K562 (cell line): ENCODE results near the gene ZNF33A. TPM values are rescaled to one million over a fixed set of nuclear protein-coding genes. Genes with fewer than 3 reads are reported as not detected.

ENCODE experiments used
- BCLAF1 ChIP-seq, 2 experiments: fragments of 450-650 bp in 1 of 2; IDR thresholded peaks; 2 replicates each; pipeline ENCODE4 v1.6.1; 2011 to 2017; ENCODE audit warnings: low read depth in 2 of 2, antibody characterized with exemption in 1 of 2, borderline replicate concordance in 1 of 2, low read length in 1 of 2, mild to moderate bottlenecking in 1 of 2, mixed read lengths in 1 of 2; ENCODE audit not compliant: control insufficient read depth in 1 of 2
- BDP1 ChIP-seq: IDR thresholded peaks from 3 replicates; pipeline ENCODE4 v1.6.1; 2011; ENCODE audit not compliant: insufficient read length, insufficient read depth
- BRD4 ChIP-seq: fragments of 200-600 bp; sonication (generic); IDR thresholded peaks from 2 replicates; pipeline ENCODE4 v1.6.1; 2017; ENCODE audit warnings: inconsistent platforms
- CREB3L1 ChIP-seq: fragments of 450-650 bp; IDR thresholded peaks from 2 replicates; pipeline ENCODE4 v1.6.1; 2014; ENCODE audit warnings: low read depth, mild to moderate bottlenecking, moderate library complexity, borderline replicate concordance
- HMBOX1 ChIP-seq: sonication (generic); IDR thresholded peaks from 2 replicates; pipeline ENCODE4 v1.6.1; 2016
- polyA plus RNA-seq, 8 experiments: library from polyadenylated mRNA; depleted of rRNA in 4 of 8; stranded (reverse) in 5 of 8; unstranded in 3 of 8; fragments of >200 nt; fragmentation: Nextera tagmentation in 2 of 8; fragmentation: Illumina TruSeq in 1 of 8; extraction: Ambion mirVana in 2 of 8; extraction: Trizol in 1 of 8; gene quantifications; 2 replicates each; pipeline versions ENCODE4 v1.2.1 to v1.2.3, GENCODE V29; 2011 to 2014; ENCODE audit warnings: inconsistent platforms in 1 of 8, missing spikeins in 1 of 8
- total RNA-seq, 7 experiments: library from RNA; depleted of rRNA in 6 of 7; stranded (reverse); fragments of >200 nt in 6 of 7; fragmentation: Illumina TruSeq in 2 of 7; extraction: Trizol in 2 of 7; gene quantifications; 2 replicates each; pipeline versions ENCODE4 v1.2.1 to v1.2.3, GENCODE V29; 2011 to 2021; ENCODE audit warnings: low replicate concordance in 1 of 7

Gene ZNF33A
- total and polyA plus RNA-seq, 9 of the 15 experiments (the other 6 are each of a cell fraction or from before 2014, with no cell fraction given): 8.1 to 27.5 (median 16.4) TPM

- TF ChIP-seq HMBOX1 (no peak), BRD4 (peak; percentile 59; the same call in 1 of the 2 replicates), CREB3L1 (peak; percentile 84), BCLAF1 (IDR thresholded peaks at IDR 0.05; ENCODE audit: borderline replicate concordance in 1 of 2, control insufficient read depth in 1 of 2, low read depth in 2 of 2, low read length in 1 of 2) (no peak), BDP1 (no peak)
These were observed 34.2 kb upstream of the ZNF33A start, which contains the start of gene ZNF25 (continued) for GRCh38 chr10:37976091-37976879.
